Nucleus accumbens (tissue), 56 donors: ENCODE measurements around the gene UTP14C.
"Not testable (repeated sequence)": the region's sequence is repeated elsewhere in the genome, so short reads cannot be mapped to it uniquely, and the experiment has no call there.

Experiments used
- DNase-seq, 56 donors: peaks; one replicate each; lab custom pipeline; 2025; lab: John Stamatoyannopoulos, UW

The UTP14C gene

GRCh38 chr13:52024481-52024880 lies at the start of gene UTP14C:
Gene UTP14C (plus strand): TSS chr13:52024691. CDS start chr13:52028805, 4,114 bp downstream.
- DNase-seq, result no peak

GRCh38 chr13:51976423-51976822 lies 48.1 kb upstream of the UTP14C start:
- no peak for DNase-seq

- DNase-seq, result no peak
Observed at GRCh38 chr13:51976890-51977289, 47.6 kb upstream of the UTP14C start.

GRCh38 chr13:51977625-51978024 lies 46.9 kb upstream of the UTP14C start:
- no peak for DNase-seq

- DNase-seq, result no peak
Observed at GRCh38 chr13:51978796-51979556, 45.5 kb upstream of the UTP14C start.

- no peak for DNase-seq
Observed at GRCh38 chr13:51980908-51981307, 43.6 kb upstream of the UTP14C start.

- DNase-seq, result no peak
Observed at GRCh38 chr13:51981355-51981754, 43.1 kb upstream of the UTP14C start.

- DNase-seq, result not testable (repeated sequence)
Observed at GRCh38 chr13:51983292-51983691, 41.2 kb upstream of the UTP14C start.

- DNase-seq, result not testable (repeated sequence)
Observed at GRCh38 chr13:51984904-51985303, 39.6 kb upstream of the UTP14C start.

- no peak for DNase-seq
Observed at GRCh38 chr13:51988988-51989618, 35.4 kb upstream of the UTP14C start.

GRCh38 chr13:51993713-51994112 lies 30.8 kb upstream of the UTP14C start:
- DNase-seq, result no peak

- peak in 5 of 56 donors; percentile 2 to 36 (median 9) for DNase-seq
Observed at GRCh38 chr13:51995677-51996551, 28.6 kb upstream of the UTP14C start.

GRCh38 chr13:51996641-51997040 lies 27.9 kb upstream of the UTP14C start:
- no peak for DNase-seq

GRCh38 chr13:51997186-51997585 lies 27.3 kb upstream of the UTP14C start:
- no peak for DNase-seq

- DNase-seq, result no peak
Observed at GRCh38 chr13:51997641-51998330, 26.7 kb upstream of the UTP14C start.

GRCh38 chr13:51998723-51999509 lies 25.6 kb upstream of the UTP14C start:
- no peak for DNase-seq

GRCh38 chr13:51999510-51999911 lies 25.0 kb upstream of the UTP14C start:
- DNase-seq, result peak in 6 of 56 donors; percentile 2 to 26 (median 10)

- no peak for DNase-seq
Observed at GRCh38 chr13:51999921-52000320, 24.6 kb upstream of the UTP14C start.

- no peak for DNase-seq
Observed at GRCh38 chr13:52001120-52001731, 23.3 kb upstream of the UTP14C start.
